GM21717 (cell line): ENCODE data around the gene COL7A1.

Experiments used
- ATAC-seq: cut with Tn5 transposase; IDR thresholded peaks from one replicate; pipeline ENCODE4 v1.9.1; 2021; ENCODE audit warnings: mild to moderate bottlenecking, moderate library complexity; ENCODE audit not compliant: unreplicated experiment

Gene COL7A1

DNA sequence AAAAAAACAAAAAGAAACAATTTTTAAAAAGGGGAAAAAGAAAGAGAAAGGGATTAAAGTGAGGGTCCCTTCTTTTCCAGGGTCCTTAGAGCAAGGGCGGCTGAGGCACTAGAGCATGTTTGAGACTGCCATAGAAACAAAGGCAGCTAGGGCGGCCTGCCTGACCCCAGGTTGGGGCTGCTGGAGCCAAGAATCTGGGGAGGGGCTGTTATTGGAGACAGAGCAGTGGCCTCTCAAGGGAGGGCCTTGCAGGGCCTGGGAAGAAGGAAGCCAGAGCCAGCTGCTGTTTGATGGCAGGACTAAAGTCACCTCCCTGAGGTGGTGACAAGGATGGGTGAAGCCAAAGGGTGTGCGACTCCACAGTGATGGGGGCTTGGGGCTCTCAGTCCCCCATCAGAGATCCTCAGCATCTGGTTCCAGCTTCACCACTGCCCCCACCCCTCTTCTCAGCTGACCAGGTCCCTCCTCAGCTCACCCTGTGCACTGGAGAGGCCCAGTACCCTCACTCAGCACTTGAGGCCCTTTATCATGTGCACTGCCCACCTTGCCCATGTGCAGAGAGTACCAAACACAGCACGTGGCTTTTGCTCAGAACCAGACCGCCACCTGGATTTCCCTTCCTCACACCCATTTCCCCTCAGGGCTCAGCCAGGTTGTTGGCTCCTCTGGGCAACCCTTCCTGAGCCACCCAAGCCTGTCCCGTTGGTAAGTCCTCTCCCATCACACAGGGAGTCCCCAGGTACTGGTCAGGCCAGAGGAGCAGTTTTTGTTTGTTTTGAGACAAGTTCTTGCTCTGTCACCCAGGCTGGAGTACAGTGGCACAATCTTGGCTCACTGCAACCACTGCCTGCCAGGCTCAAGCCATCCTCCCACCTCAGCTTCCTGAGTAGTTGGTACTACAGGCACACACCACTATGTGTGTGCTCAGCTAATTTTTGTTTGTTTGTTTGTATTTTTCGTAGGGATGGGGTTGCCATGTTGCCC lies 24.7 kb upstream of the COL7A1 start:
- ATAC-seq = no peak

DNA sequence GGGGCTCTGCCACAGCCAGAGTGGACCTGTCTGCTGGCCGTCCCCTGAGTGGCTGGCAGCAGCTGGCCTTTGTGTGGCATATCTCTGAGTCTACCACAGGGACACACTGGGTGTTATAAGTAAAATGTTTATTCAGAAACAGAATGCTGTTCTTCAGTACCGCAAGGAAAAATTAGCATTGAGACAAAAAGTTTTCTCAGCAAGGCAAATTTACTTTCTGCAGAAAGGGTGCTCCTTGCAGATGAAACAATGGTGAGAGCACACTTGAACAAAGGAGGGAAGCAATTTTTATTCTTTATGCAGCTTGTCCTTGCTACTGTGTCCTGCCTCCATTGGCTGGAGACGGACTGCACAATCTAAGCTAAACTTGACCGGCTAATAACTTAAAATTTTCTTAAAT lies 22.4 kb upstream of the COL7A1 start:
- no peak for ATAC-seq

DNA sequence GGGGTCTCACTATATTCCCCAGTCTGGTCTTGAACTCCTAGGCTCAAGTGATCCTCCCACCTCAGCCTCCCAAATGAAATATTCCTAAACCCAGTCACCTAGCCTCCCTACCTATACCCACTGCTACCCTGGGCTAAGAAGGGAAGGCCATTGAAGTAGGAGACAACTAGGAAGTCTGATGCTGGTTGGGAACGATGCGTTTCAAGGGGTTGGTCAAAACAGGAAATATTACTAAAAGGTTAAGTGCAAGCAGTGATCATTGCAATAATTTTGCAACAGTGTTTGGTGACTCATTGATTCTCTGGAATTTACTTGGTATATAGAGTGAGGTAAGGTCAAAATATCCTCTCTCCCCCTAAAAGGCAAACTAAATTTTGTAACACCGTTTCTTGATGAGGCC lies 18.9 kb upstream of the COL7A1 start:
- ATAC-seq = no peak

DNA sequence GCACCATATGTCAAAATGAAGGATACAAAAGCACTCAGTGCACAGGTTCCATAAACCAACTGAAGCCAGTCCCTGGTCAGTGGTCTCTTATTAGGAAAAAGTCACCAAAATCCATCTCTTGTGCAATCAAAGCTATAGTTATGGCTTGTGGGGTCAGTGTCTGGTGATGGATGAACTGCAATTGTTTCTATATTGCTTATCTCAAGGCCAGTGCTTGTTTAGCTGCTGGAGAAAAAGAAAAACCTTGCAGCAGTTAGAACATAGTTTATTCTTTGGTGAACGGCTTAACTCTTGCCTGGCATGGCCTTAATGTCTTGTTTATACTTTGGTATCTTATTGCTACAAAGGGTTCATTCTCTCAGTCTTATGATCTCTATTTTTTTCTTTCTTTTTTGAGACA lies 17.2 kb upstream of the COL7A1 start:
- no peak for ATAC-seq

DNA sequence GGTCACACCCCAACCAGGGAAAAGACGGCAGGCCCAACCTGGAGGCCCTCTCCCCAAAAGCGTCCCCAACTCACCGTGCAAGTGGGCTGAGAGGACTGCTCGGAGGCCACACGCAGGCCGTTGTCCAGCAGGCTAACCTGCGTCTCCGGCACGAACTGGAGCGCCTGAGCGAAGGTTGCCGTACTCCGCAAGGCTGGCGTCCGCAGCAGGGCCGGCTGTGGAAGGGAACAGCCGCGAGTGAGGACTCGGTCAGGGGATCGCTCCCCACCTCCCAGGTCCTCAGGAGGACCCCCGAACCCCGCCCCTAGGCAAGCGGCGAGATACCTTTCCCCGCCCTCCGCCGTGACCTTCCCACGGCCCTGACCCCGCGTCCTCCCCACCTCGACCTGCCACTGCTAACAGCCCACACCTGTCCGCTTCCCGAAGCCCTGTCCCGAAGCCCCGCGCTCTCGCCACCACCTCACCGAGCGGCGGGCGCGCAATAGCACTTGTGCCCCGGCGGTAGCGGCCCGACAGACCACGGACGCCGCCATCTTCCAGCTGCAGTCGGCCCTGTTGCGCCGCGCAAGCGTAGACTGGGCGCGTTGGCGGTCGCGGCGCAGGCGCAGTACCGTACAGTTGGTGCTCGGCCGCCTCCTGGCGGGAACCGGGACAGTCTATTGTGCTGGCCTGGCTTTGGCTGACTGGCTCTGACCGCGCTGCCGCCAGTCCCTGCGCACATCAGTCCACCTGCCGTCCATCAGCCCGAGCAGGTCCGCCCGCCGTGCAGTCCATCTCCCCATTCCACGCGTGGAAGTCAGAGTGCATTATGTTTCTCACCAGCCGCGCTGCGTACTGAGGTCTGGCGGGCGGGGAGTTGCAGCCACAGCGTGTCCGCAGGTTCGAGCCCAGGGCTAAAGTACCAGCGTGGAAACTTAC lies 14.2 kb upstream of the COL7A1 start, which contains the start of gene UQCRC1:
TSS of gene UQCRC1 (minus strand) at position 559 of the 918 bp plus-strand sequence. CDS start at position 533, 26 bp downstream.
- ATAC-seq = peak; percentile 90

DNA sequence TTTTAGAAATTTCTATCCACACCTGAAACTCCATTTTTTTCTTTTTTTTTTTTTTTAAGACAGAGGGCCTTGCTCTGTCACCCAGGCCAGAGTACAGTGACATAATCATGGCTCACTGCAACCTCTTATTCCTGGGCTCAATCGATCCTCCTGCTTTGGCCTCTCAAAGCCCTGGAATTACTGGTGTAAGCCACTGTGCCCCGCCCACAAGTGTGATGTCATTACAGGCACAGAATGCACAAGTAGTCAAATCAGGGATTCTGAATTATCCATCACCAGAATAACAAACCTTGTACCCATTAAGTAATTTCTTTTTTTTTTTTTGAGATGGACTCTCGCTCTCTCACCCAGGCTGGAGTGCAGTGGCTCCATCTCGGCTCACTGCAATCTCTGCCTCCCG lies 12.4 kb upstream of the COL7A1 start:
- ATAC-seq = no peak

DNA sequence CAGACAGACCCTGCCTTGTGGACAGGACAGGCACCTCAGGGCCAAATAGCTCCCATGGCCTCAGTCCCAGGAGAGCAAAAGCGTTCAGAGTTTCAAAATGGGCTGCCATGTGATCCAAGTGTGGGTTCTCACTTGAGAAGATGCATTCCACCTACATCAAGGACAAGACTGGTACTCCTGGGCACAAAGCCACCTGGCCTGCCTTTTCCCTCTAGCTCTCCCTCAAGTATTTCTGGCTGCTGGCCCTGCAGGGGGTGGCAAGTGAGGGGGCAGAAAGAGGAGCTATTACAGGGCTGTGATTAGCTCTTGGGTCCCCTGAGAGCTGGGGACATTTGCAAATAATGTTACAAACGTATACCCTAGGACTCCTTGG lies 6.5 kb upstream of the COL7A1 start:
- ATAC-seq = no peak

DNA sequence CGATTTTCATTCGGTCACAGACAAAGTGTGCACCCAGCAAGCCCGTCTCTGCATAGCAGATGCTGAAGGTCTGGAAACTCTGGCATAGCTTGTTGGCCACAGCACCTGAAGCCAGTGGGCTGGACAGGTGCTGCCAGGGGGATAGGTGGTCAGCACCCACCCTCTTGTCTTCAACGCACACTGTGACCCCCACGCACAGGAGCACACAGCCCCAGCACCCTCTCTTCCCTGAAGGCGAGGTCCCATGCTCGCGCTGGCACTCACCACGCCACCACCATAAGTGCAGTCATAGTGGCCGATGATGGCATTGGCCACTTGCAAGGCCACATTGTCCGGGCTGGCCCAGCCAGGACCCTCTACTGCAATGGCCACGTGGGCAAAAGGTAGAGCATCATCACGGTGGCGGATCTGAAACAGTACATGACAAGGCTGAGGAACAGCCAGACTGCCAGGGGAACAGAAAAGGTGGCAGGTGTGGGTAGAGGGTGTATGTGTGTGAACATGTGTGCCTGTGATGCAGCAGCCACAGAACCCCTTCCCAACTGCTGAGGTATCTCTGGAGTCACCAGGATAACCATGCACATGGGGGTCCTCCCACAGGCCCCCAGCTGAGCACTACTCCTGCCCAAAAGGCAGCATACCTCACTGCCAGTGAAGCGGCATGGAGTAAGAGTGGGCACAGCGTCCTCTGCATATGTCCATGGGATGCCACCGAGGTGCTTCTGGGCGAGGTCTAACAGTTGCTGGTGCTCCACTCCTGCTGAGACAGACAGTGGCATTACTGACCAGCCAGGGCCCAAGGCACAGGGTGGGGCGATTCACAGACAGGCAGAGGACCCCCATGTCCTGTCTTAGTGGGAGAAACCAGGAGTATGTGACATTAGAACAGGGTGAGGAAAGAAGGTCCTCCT lies 5.8 kb upstream of the COL7A1 start:
- no peak for ATAC-seq

DNA sequence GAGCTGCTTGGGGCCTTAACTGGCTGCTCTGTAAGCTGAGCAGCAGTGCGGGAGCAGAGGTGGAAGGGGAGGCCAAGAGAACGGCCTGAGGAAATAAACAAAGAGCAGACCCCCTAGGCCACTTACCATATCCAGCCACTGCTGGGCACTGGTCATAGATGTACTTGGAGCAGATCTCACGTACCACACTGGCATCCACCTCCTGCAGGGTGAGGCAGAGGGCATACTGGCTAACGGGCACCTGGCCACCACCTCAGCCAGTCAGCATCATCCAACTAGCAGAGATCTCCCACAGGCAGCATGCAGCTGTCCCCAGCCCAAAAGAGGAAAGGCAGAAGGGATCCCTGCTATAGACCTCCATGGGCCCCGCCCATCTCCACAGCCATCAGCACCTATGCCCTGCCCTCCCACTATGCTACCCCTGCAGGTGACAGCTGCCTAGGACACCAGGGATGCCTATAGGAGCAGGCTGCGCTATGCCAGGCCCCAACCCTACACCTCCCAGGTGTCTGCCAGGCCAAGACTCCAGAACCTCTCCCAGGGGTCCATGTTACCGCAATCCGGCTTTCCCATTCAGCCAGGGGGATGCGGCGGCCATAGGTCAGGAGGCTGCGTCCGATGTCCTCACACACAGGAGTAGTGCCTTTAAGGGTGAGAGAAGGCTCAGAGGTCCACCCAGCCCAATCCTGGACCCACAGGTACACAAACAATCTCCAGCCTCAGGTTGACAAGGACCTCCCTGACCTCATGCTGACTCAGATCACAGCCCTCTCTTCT lies 4.6 kb upstream of the COL7A1 start:
- no peak for ATAC-seq

DNA sequence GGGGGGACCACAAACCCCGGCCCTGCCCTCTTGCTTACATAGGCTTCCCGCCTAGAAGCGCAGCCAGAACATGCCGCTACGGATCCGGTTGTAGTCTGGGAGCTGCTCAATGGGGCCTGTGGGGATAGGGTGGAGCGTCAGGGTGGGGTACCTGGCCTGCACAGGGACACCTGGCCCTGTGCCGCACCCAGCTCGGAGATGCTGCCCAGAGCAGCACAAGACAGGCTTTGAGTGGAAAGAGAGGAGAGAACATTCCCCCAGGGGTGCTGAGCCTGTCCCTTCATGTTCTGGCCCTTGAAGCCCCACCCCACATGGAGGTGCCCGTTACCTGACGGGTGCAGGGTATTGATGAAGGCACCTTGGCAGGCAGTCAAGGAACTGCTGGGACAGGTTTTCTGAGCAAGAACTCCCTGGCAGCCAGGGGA lies 4.0 kb upstream of the COL7A1 start:
- ATAC-seq = no peak

DNA sequence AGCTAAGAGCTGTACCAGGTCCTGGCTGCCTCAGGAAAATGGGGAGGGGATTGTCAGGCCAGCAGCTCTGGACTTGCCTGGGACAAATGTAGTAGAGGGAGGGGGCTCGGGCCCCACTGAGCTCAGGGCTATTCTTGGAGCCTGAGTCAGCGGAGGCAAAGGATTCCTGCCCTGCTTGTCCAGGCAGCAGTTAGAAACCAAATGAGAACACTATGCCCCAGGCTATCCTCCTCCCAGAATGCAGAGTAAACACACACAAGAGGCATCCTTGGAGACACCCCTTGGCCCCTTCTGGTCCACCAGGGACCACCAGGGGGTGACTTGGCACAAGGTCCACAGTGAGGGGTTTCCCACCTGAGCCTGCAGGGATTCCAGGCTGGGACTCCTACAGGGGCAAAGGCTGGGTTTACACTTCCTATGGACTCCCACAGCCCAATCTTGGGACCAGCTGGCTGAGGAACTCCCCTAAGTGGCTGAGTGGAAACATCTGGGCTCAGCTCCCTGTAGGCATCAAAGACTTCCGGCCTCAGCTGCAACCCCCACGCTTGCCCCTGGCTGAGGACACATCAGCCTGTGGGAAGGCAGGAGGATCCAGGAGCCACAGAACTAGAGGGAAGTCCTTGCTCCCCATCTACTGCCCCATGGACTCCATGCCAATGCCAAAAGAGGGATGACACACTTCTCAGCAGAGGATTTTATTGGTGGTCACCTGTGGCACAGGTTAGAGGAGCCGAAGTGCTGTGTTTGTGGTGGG lies 3.4 kb upstream of the COL7A1 start:
- no peak for ATAC-seq

DNA sequence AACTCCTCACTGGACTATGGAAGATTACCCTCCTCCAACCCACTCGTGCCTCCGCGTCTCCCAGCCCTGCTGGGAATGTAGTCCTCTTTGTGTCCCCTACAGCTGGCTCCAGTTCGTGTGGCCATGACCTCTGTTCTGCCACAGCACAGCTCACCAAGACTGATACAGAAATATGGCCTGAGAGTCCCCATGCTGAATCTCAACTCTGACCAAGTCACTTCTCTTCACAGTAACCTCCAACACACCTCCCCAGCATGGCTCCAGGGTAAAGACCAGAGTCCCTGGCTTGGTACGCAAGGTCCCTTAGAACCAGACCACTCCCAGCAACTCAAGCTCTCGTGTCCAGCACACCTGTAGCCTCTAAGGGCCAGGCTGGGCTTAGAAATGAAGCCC lies 2.3 kb upstream of the COL7A1 start:
- no peak for ATAC-seq

DNA sequence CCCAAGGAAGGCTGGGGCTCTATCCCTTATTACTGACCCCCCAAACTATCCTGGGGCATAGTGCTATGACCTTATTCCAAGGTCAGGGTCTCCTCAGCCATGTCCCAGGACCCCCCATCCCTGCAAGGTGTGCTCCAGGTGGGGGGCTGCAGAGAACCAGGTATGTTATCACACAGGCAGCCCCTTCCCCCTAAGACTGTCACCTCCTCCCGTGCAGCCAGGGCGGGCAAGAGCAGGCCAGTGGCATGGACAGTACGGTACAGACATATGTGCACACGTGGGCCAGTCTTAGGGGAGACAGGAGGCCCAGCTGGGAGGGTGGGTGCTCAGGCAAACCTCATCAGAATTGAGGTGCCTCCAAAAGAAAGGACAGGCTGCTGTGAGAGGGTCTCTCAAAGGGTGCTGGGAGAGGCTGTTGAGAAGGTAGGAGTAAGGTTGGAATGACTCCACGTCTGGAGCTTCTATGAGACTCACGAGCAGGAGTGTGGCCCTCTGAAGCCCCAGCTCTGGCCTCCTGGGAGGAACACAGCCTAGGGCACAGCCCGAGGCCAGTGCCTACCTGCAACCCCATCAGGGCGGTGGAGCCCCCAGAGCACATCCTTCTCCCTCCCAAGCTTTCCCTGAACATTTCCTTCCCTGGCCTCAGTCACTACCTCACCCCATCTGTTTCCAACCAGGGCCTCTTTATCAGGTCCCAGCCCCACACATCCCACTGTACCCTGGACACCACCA lies 1.7 kb upstream of the COL7A1 start:
- ATAC-seq = no peak

DNA sequence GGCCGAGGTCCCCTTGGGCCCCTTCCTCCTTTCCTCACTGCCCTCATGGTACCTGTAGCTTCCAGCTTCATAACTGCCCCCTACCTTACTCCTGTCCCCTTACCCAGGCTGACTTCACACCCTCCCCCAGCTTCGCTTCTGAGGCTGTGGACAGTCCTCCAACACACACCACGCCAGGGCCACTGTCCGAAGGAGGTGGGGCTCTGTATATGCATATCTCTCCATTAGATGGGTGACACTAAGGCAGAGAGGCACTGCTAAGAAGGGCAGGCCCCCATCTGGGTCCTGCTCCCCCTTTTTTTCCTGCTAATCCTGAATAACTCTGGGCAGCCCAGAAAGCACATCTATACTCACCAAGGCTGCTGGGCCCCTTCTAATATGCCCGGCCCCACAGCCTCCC lies 1.0 kb upstream of the COL7A1 start:
- ATAC-seq = no peak

DNA sequence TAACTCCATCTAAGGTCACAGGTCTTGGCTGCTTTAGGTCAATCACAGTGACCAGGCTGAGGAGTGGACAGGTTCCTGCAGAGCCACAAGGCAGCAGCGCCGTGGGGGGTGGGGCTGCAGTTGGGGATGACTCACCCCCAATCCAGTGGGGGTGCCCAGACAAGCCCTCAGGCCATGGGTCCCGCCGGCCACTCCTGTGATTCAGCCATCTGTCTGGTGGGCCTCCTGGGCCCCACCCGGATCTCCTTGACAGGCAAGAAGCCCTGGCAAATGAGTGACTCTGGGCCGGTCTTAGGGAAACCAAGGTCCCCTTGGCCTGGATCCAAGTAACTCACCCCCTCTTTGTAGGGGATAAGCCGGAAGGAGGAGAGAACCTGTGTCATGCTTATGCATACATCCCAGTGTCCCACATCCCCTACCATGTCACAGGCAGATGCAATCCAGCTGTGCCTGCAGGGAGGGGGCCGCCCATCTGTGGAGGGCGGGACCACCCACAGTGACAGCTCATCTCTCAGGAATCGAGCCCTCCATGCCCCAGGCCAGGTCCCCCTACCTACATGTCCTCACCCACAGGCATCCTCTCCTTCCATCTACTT lies 495 bp upstream of the COL7A1 start:
- ATAC-seq = no peak

DNA sequence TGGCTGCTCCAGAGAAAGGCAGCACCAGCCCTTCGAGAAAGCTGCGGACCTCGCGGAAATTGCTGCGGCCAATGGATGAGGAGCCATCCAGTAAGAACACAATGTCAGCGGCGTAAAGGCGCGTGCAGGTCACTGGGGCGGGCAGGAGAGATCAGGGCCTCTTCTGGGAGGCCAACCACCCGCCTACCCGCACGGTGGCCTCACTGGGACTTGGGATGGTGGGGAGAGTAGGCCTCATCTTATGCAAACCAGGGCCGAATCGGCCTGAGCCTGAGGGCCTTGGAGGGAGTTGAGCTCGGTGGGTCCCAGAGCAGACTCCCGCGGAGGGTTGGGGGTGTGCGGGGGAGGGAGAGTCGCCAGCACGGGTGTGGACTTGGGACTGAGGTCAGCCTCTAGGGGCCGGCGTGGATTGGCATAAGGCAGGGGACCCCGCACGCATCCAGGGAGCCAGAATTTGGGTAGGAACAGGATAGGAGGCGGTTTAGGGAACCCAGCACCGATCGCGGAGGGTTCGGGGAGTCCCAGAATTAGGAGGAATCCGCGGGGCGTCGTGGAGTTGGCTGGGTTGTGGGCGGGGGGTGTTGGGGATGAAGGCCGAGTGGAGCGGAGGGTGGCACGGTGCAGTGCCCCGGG lies 596 bp downstream of the COL7A1 start:
- no peak for ATAC-seq

DNA sequence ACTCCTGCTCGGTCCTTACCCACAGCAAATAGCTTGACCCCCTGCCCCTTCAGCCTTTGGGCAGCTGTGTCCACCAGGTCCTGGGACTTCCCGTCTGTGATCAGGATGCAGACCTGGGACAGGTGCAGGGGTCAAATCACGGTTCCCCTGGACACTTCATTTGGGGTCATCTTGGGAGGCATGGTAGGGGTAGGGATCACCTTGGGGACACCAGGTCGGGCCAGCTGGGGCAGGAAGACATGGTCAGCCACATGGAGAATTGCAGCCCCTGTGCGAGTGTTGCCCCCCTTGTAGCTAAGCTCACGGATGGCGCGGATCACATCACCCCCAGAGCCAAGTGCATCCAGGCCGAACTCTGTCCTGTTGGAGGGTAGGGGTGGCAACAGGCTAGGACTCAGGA lies 1.8 kb downstream of the COL7A1 start:
- no peak for ATAC-seq
